NB4 (cell line): ENCODE data around the gene CHD9NB.
"Not testable (repeated sequence)": the region's sequence is repeated elsewhere in the genome, so short reads cannot be mapped to it uniquely, and the experiment has no call there.

Source experiments
- DNase-seq: peaks from one replicate; pipeline ENCODE4 v3.0.0; 2010; ENCODE audit warnings: low read depth
- H3K4me3 ChIP-seq: one replicate; pipeline ENCODE4 v1.5.1; 2011; ENCODE audit warnings: mild to moderate bottlenecking, low read depth, low read length, moderate library complexity
- CTCF ChIP-seq: IDR thresholded peaks from one replicate; pipeline ENCODE4 v1.5.1; 2012; ENCODE audit warnings: low read depth, low read length
- MAX ChIP-seq: IDR thresholded peaks from 2 replicates; pipeline ENCODE4 v1.6.1; 2011; ENCODE audit warnings: low read depth, low read length
- MYC ChIP-seq: IDR thresholded peaks from 2 replicates; pipeline ENCODE4 v1.6.1; 2011; ENCODE audit warnings: low read depth, low read length
- POLR2A ChIP-seq: IDR thresholded peaks from 2 replicates; pipeline ENCODE4 v1.6.1; 2011; ENCODE audit warnings: mild to moderate bottlenecking; ENCODE audit not compliant: insufficient read length; ENCODE audit errors: extremely low read depth

Gene CHD9NB

GRCh38 chr16:53041320-53042051 is 11.2 kb downstream of the CHD9NB start:
- DNase-seq = peak; percentile 75
- H3K4me3 ChIP-seq = no peak overlapping the region
- no peak for TF ChIP-seq MAX
- no peak for TF ChIP-seq POLR2A
- TF ChIP-seq MYC = no peak
- no peak for TF ChIP-seq CTCF

- no peak overlapping the region for H3K4me3 ChIP-seq
- TF ChIP-seq CTCF (no peak), MAX (no peak), POLR2A (no peak), MYC (no peak)
- no peak for DNase-seq
Observed at GRCh38 chr16:53040788-53041187, 11.9 kb downstream of the CHD9NB start.

DNA sequence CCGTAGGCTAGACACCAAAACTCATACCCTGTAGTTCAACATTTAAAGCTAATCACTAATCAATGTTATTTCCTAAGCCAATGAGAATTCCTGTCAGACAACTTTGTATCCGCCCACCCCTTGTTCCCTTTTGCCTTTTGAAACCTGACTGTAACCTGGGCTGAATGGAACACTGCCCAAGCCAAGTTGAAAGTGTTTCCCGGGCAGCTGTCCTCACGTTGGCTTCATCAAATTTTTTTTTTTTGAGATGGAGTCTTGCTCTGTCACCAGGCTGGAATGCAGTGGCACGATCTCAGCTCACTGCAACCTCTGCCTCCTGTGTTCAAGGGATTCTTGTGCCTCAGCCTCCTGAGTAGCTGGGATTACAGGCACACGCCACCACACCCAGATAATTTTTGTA is 16.0 kb downstream of the CHD9NB start:
- H3K4me3 ChIP-seq, DNase-seq: not testable (repeated sequence)

DNA sequence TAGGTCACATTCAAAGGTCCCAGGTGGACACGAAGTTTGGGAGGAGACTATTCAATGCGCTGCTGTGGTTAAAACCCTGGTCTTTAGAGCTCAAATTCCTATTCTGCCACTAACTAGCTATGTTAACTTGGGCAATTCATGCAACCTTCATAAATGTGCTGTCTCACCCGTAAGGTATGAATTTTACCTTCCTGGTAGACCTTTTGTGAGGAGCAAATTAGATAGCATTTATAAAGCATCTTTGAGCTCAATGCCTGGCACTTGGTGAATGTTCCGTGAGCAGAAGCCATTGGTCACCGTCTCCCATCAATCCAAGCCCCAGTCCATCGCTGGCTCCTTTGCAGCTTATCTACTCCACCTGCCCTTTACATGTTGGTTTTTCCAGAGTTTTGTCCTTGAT is 16.6 kb downstream of the CHD9NB start:
- no peak overlapping the region for H3K4me3 ChIP-seq
- no peak for DNase-seq
- TF ChIP-seq POLR2A (no peak), MAX (no peak), MYC (no peak), CTCF (no peak)

- no peak for DNase-seq
- H3K4me3 ChIP-seq = no peak overlapping the region
- TF ChIP-seq MYC = no peak
- TF ChIP-seq MAX = no peak
- TF ChIP-seq CTCF = no peak
- TF ChIP-seq POLR2A = no peak
Observed at GRCh38 chr16:53035176-53035942, 17.3 kb downstream of the CHD9NB start.

DNA sequence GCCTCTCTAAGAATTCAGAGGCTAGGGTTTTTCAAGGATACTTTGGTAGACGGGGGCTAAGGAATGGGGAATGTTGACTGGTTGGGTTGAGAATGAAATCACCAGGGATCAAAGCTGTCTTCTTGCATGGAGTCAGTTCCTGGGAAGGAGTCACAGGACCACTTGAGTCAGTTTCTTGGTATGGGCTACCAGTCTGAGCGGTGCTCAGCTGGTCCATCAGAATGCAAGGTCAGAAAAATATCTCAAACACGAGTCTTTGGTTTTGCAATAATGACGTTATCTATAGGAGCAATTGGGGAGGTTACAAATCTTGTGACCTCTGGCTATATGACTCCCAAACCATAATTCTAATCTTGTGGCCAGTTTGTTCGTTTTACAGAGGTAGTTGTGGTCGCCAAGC is 18.4 kb downstream of the CHD9NB start:
- no peak overlapping the region for H3K4me3 ChIP-seq
- TF ChIP-seq MAX (no peak), CTCF (no peak), MYC (no peak), POLR2A (no peak)
- DNase-seq = no peak
